ENCODE results near the gene KCNE1.
"Not testable (repeated sequence)": the region's sequence is repeated elsewhere in the genome, so short reads cannot be mapped to it uniquely, and the experiment has no call there.

Gene KCNE1

GRCh38 chr21:34406676-34407075 lies 105.3 kb downstream of the KCNE1 start:
- DNase-seq: not testable (repeated sequence)

GRCh38 chr21:34406102-34406501 lies 105.9 kb downstream of the KCNE1 start:
- DNase-seq: not testable (repeated sequence)

- DNase-seq: not testable (repeated sequence)
Measured at GRCh38 chr21:34405686-34406085, 106.3 kb downstream of the KCNE1 start.

GRCh38 chr21:34404742-34405141 lies 107.3 kb downstream of the KCNE1 start:
- not testable (repeated sequence) for DNase-seq

- not testable (repeated sequence) for DNase-seq
Measured at GRCh38 chr21:34400522-34400921, 111.5 kb downstream of the KCNE1 start.

Data from stimulated activated CD4-positive, alpha-beta T cell treated with anti-CD3 and anti-CD28 coated beads, Interleukin-15, amount 100 ng/mL, for 24 hours (primary cell).